ENCODE measurements around the gene PDPK1.

PDPK1 gene

GRCh38 chr16:2520097-2520783 lies 17.6 kb upstream of the PDPK1 start, which contains the start of gene AMDHD2:
Gene AMDHD2 (plus strand): TSS chr16:2520371. CDS start chr16:2520459, 88 bp downstream.
- Histone ChIP-seq H2BK5ac (ENCODE audit: low read depth, low read length, poor library complexity, severe bottlenecking) (peak within 1 kb of the TSS; percentile 67), H2BK15ac (ENCODE audit: low read depth, poor library complexity, severe bottlenecking) (peak within 1 kb of the TSS; percentile 44), H3K4ac (ENCODE audit: low read depth in 1 of 2, low read length in 2 of 2) (peak within 1 kb of the TSS in 1 of 2 experiments; percentile 2), H3K9me3 (ENCODE audit: control insufficient read depth, low read length) (no peaks in the 10 kb centered on the region), H4K8ac (ENCODE audit: low read length) (peak within 1 kb of the TSS; percentile 86), H3K27me3 (ENCODE audit: control insufficient read depth in 1 of 2, insufficient read depth in 1 of 2, low read length in 2 of 2) (no peaks in the 10 kb centered on the region), H3K79me1 (replicated peaks; ENCODE audit: low read length, poor library complexity, severe bottlenecking) (peaks cover 19% of the 10 kb centered on the region), H2AK5ac (ENCODE audit: low read length, severe bottlenecking) (peak within 1 kb of the TSS; percentile 41), H4K91ac (ENCODE audit: low read length) (peak within 1 kb of the TSS; percentile 73), H3K23ac (ENCODE audit: low read length in 2 of 2) (no peak within 1 kb of the TSS), H2BK120ac (ENCODE audit: low read depth, low read length) (peak within 1 kb of the TSS; percentile 22), H3K14ac (ENCODE audit: low read length in 2 of 2) (no peak within 1 kb of the TSS), H3K9ac (ENCODE audit: low read length) (peak within 1 kb of the TSS; percentile 92), H3K27ac (ENCODE audit: low read length, poor library complexity, severe bottlenecking) (peak within 1 kb of the TSS; percentile 74), H3K18ac (ENCODE audit: low read depth in 1 of 2, low read length in 2 of 2) (peak within 1 kb of the TSS; percentile 54 to 85), H3K4me2 (ENCODE audit: low read length, poor library complexity, severe bottlenecking) (peak within 1 kb of the TSS; percentile 74), H3K4me3 (ENCODE audit: insufficient read depth in 1 of 2, low read depth in 1 of 2, low read length in 2 of 2) (peak within 1 kb of the TSS; percentile 70 to 90), H2BK12ac (ENCODE audit: low read length in 2 of 2) (peak within 1 kb of the TSS; percentile 32 to 49), H3K4me1 (ENCODE audit: control insufficient read depth, insufficient read depth, low read depth, low read length) (peaks cover 54% of the 10 kb centered on the region), H2AFZ (ENCODE audit: low read depth, low read length) (no peak within 1 kb of the TSS), H3K36me3 (ENCODE audit: control insufficient read depth in 1 of 2, insufficient read depth in 2 of 2, low read depth in 1 of 2, low read length in 2 of 2) (peaks cover 45 to 76% of the 10 kb centered on the region in 2 experiments)
- peak; percentile 93 for DNase-seq
- WGBS, result under 1% methylated on average over 54 of the region's 83 CpGs

DNA sequence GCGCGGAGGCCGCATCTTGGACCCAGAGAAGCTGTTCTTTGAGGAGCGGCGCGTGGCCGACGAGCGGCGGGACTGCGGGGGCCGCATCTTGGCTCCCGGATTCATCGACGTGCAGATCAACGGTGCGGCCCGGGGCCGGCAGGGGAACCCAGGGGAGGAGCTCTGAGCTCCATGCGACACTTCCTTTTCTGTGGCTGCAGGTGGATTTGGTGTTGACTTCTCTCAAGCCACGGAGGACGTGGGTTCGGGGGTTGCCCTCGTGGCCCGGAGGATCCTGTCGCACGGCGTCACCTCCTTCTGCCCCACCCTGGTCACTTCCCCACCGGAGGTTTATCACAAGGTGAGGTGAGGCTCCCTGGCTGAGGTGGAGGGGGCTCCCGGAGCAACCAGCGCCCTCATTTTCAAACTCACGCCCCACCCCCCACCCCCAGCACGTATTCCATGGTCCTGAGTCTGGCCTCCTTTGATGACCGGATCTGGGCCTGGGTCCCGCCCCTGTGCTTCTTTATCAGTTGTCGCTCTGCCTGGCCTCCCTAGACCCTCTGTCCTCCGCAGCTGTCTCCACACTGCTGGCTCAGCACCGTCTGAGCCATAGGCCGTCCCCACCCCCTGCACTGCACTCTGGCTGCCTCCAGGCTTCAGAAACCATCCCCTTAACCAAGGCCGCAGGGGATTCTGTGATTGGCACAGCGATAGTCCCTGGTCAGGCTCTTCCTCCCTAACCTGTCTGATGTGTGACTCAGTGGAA lies 16.9 kb upstream of the PDPK1 start:
- DNase-seq, result peak; percentile 57
- H3K4me2 ChIP-seq (ENCODE audit: low read length, poor library complexity, severe bottlenecking), result peak overlapping the region; percentile 74
- H2AFZ ChIP-seq (ENCODE audit: low read depth, low read length), result no peak overlapping the region
- peak overlapping the region; percentile 86 for H4K8ac ChIP-seq (ENCODE audit: low read length)
- H3K4ac ChIP-seq (ENCODE audit: low read depth in 1 of 2, low read length in 2 of 2), result peak overlapping the region in 1 of 2 experiments; percentile 2
- peak overlapping the region; percentile 22 for H2BK120ac ChIP-seq (ENCODE audit: low read depth, low read length)
- H3K27me3 ChIP-seq (ENCODE audit: control insufficient read depth in 1 of 2, insufficient read depth in 1 of 2, low read length in 2 of 2), result no peaks in the 10 kb centered on the region
- H2AK5ac ChIP-seq (ENCODE audit: low read length, severe bottlenecking), result peak overlapping the region; percentile 41
- no peak overlapping the region for H2BK5ac ChIP-seq (ENCODE audit: low read depth, low read length, poor library complexity, severe bottlenecking)
- peaks cover 21% of the 10 kb centered on the region for H3K79me1 ChIP-seq (replicated peaks; ENCODE audit: low read length, poor library complexity, severe bottlenecking)
- WGBS, result 18% methylated on average over 35 of the region's 41 CpGs
- H3K9me3 ChIP-seq (ENCODE audit: control insufficient read depth, low read length), result no peaks in the 10 kb centered on the region
- H3K4me3 ChIP-seq (ENCODE audit: insufficient read depth in 1 of 2, low read depth in 1 of 2, low read length in 2 of 2), result peak overlapping the region; percentile 70 to 90
- peaks cover 47% of the 10 kb centered on the region for H3K4me1 ChIP-seq (ENCODE audit: control insufficient read depth, insufficient read depth, low read depth, low read length)
- H3K36me3 ChIP-seq (ENCODE audit: control insufficient read depth in 1 of 2, insufficient read depth in 2 of 2, low read depth in 1 of 2, low read length in 2 of 2), result peaks cover 49 to 76% of the 10 kb centered on the region in 2 experiments
- H3K27ac ChIP-seq (ENCODE audit: low read length, poor library complexity, severe bottlenecking), result no peak overlapping the region
- H2BK15ac ChIP-seq (ENCODE audit: low read depth, poor library complexity, severe bottlenecking), result no peak overlapping the region
- H3K14ac ChIP-seq (ENCODE audit: low read length in 2 of 2), result no peak overlapping the region
- peak overlapping the region; percentile 92 for H3K9ac ChIP-seq (ENCODE audit: low read length)
- H3K18ac ChIP-seq (ENCODE audit: low read depth in 1 of 2, low read length in 2 of 2), result peak overlapping the region in 1 of 2 experiments; percentile 50
- no peak overlapping the region for H3K23ac ChIP-seq (ENCODE audit: low read length in 2 of 2)
- peak overlapping the region in 1 of 2 experiments; percentile 26 for H2BK12ac ChIP-seq (ENCODE audit: low read length in 2 of 2)
- H4K91ac ChIP-seq (ENCODE audit: low read length), result no peak overlapping the region

- Histone ChIP-seq H2AFZ (ENCODE audit: low read depth, low read length) (no peak overlapping the region), H2BK5ac (ENCODE audit: low read depth, low read length, poor library complexity, severe bottlenecking) (no peak overlapping the region), H4K91ac (ENCODE audit: low read length) (no peak overlapping the region), H3K23ac (ENCODE audit: low read length in 2 of 2) (no peak overlapping the region), H2AK5ac (ENCODE audit: low read length, severe bottlenecking) (no peak overlapping the region), H3K9ac (ENCODE audit: low read length) (peak overlapping the region; percentile 22), H4K8ac (ENCODE audit: low read length) (no peak overlapping the region), H3K18ac (ENCODE audit: low read depth in 1 of 2, low read length in 2 of 2) (no peak overlapping the region), H3K4me3 (ENCODE audit: insufficient read depth in 1 of 2, low read depth in 1 of 2, low read length in 2 of 2) (no peak overlapping the region), H3K36me3 (ENCODE audit: control insufficient read depth in 1 of 2, insufficient read depth in 2 of 2, low read depth in 1 of 2, low read length in 2 of 2) (peaks cover 72 to 78% of the 10 kb centered on the region in 2 experiments), H2BK12ac (ENCODE audit: low read length in 2 of 2) (no peak overlapping the region), H3K9me3 (ENCODE audit: control insufficient read depth, low read length) (no peaks in the 10 kb centered on the region), H2BK15ac (ENCODE audit: low read depth, poor library complexity, severe bottlenecking) (no peak overlapping the region), H3K27me3 (ENCODE audit: control insufficient read depth in 1 of 2, insufficient read depth in 1 of 2, low read length in 2 of 2) (no peaks in the 10 kb centered on the region), H3K27ac (ENCODE audit: low read length, poor library complexity, severe bottlenecking) (no peak overlapping the region), H2BK120ac (ENCODE audit: low read depth, low read length) (no peak overlapping the region), H3K79me1 (replicated peaks; ENCODE audit: low read length, poor library complexity, severe bottlenecking) (peaks cover 44% of the 10 kb centered on the region), H3K4me1 (ENCODE audit: control insufficient read depth, insufficient read depth, low read depth, low read length) (peaks cover 20% of the 10 kb centered on the region), H3K4me2 (ENCODE audit: low read length, poor library complexity, severe bottlenecking) (no peak overlapping the region), H3K4ac (ENCODE audit: low read depth in 1 of 2, low read length in 2 of 2) (no peak overlapping the region), H3K14ac (ENCODE audit: low read length in 2 of 2) (no peak overlapping the region)
- DNase-seq, result no peak
- WGBS, result 96% methylated on average over 6 of the region's 6 CpGs
These were observed 14.0 kb upstream of the PDPK1 start for GRCh38 chr16:2523801-2524231.

DNA sequence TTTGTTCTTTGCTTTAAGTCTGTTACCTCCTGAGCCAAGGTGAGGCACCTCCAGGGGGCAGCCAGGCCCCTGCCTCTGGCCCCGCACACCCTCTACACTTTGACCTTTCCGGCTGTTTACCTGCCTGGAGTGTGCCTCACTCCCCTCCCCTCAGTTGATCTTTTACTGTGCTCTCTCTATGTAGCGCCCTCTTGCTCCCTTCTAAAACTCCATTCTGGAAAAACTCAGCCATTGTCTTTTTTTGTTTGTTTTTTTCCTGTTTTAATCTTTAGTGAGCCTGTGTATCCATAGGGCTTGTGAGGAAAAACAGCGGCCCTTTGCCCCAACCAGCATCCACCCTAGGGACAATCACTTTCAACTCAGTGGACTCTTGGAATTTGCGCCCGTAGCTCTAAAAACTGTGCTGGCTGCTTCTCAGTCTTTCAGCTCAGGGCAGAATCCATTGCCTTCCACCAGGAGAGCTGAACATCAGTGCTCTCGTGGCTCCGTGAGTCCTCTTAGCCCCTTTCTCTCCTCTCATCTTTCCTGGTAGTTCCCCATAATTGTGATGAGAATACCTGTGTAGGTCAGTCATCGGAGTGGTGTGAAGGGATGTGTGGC lies 13.4 kb upstream of the PDPK1 start:
- H3K9me3 ChIP-seq (ENCODE audit: control insufficient read depth, low read length), result no peaks in the 10 kb centered on the region
- 97% methylated on average over 7 of the region's 9 CpGs for WGBS

More for the DNA sequence above, 13.4 kb upstream of the PDPK1 start:
- H2BK120ac ChIP-seq (ENCODE audit: low read depth, low read length), result no peak overlapping the region
- H2AK5ac ChIP-seq (ENCODE audit: low read length, severe bottlenecking), result no peak overlapping the region
- H2BK5ac ChIP-seq (ENCODE audit: low read depth, low read length, poor library complexity, severe bottlenecking), result no peak overlapping the region
- DNase-seq, result no peak
- no peak overlapping the region for H3K4me2 ChIP-seq (ENCODE audit: low read length, poor library complexity, severe bottlenecking)
- peaks cover 74 to 78% of the 10 kb centered on the region in 2 experiments for H3K36me3 ChIP-seq (ENCODE audit: control insufficient read depth in 1 of 2, insufficient read depth in 2 of 2, low read depth in 1 of 2, low read length in 2 of 2)
- H4K8ac ChIP-seq (ENCODE audit: low read length), result no peak overlapping the region
- H3K4ac ChIP-seq (ENCODE audit: low read depth in 1 of 2, low read length in 2 of 2), result no peak overlapping the region
- H2AFZ ChIP-seq (ENCODE audit: low read depth, low read length), result no peak overlapping the region
- peak overlapping the region; percentile 29 for H3K9ac ChIP-seq (ENCODE audit: low read length)
- no peak overlapping the region for H3K4me3 ChIP-seq (ENCODE audit: insufficient read depth in 1 of 2, low read depth in 1 of 2, low read length in 2 of 2)
- peaks cover 14% of the 10 kb centered on the region for H3K4me1 ChIP-seq (ENCODE audit: control insufficient read depth, insufficient read depth, low read depth, low read length)
- H4K91ac ChIP-seq (ENCODE audit: low read length), result no peak overlapping the region
- H3K27me3 ChIP-seq (ENCODE audit: control insufficient read depth in 1 of 2, insufficient read depth in 1 of 2, low read length in 2 of 2), result no peaks in the 10 kb centered on the region
- H3K23ac ChIP-seq (ENCODE audit: low read length in 2 of 2), result no peak overlapping the region
- no peak overlapping the region for H2BK12ac ChIP-seq (ENCODE audit: low read length in 2 of 2)
- no peak overlapping the region for H3K14ac ChIP-seq (ENCODE audit: low read length in 2 of 2)
- H2BK15ac ChIP-seq (ENCODE audit: low read depth, poor library complexity, severe bottlenecking), result no peak overlapping the region
- H3K18ac ChIP-seq (ENCODE audit: low read depth in 1 of 2, low read length in 2 of 2), result no peak overlapping the region
- H3K79me1 ChIP-seq (replicated peaks; ENCODE audit: low read length, poor library complexity, severe bottlenecking), result peaks cover 48% of the 10 kb centered on the region
- H3K27ac ChIP-seq (ENCODE audit: low read length, poor library complexity, severe bottlenecking), result no peak overlapping the region
